SK-N-SH treated with all-trans-retinoic acid at 6 μM for 48 hours (cell line): ENCODE results near the gene AFTPH.

ENCODE experiments used
- ATAC-seq: fragments of 200-7000 bp; cut with Tn5 transposase; 3 replicates; pipeline ENCODE4 v1.9.1; 2020; ENCODE audit warnings: mild to moderate bottlenecking, moderate library complexity
- BACH2 ChIP-seq: fragments of 250-450 bp; sonication (Bioruptor Pico); IDR thresholded peaks from 2 replicates; pipeline ENCODE4 v1.9.0; 2021; ENCODE audit warnings: mild to moderate bottlenecking, borderline replicate concordance
- CREB5 ChIP-seq: fragments of 250-450 bp; sonication (Bioruptor Pico); IDR thresholded peaks from 2 replicates; pipeline ENCODE4 v1.5.1; 2020; ENCODE audit warnings: low read depth, mild to moderate bottlenecking, moderate library complexity
- CSDC2 ChIP-seq: fragments of 250-450 bp; sonication (Bioruptor Pico); IDR thresholded peaks from 2 replicates; pipeline ENCODE4 v1.5.0; 2020; ENCODE audit warnings: mild to moderate bottlenecking, moderate library complexity
- CSRNP3 ChIP-seq: fragments of 250-450 bp; sonication (Bioruptor Pico); IDR thresholded peaks from 2 replicates; pipeline ENCODE4 v1.5.1; 2021; ENCODE audit warnings: mild to moderate bottlenecking, moderate library complexity
- ESRRG ChIP-seq: fragments of 250-450 bp; sonication (Bioruptor Pico); IDR thresholded peaks from 2 replicates; pipeline ENCODE4 v1.6.1; 2021; ENCODE audit warnings: mild to moderate bottlenecking
- GLIS3 ChIP-seq: fragments of 250-450 bp; sonication (Bioruptor Pico); IDR thresholded peaks from 2 replicates; pipeline ENCODE4 v1.5.0; 2020; ENCODE audit warnings: mild to moderate bottlenecking, moderate library complexity
- ISL1 ChIP-seq: fragments of 250-450 bp; sonication (Bioruptor Pico); IDR thresholded peaks from 2 replicates; pipeline ENCODE4 v2.1.2; 2022; ENCODE audit warnings: mild to moderate bottlenecking, moderate library complexity
- OSR1 ChIP-seq: fragments of 250-450 bp; sonication (Bioruptor Pico); IDR thresholded peaks from 2 replicates; pipeline ENCODE4 v1.8.0; 2022; ENCODE audit warnings: moderate library complexity, mild to moderate bottlenecking, inconsistent platforms
- PPARA ChIP-seq: fragments of 250-450 bp; sonication (Bioruptor Pico); IDR thresholded peaks from 2 replicates; pipeline ENCODE4 v1.5.0; 2020; ENCODE audit warnings: mild to moderate bottlenecking, borderline replicate concordance
- RARB ChIP-seq: fragments of 250-450 bp; sonication (Bioruptor Pico); IDR thresholded peaks from 2 replicates; pipeline ENCODE4 v1.8.0; 2021; ENCODE audit warnings: mild to moderate bottlenecking, moderate library complexity
- SNAI2 ChIP-seq: fragments of 250-450 bp; sonication (Bioruptor Pico); IDR thresholded peaks from 2 replicates; pipeline ENCODE4 v1.5.0; 2020; ENCODE audit warnings: mild to moderate bottlenecking, moderate library complexity
- TCF4 ChIP-seq: fragments of 250-450 bp; sonication (Bioruptor Pico); IDR thresholded peaks from 2 replicates; pipeline ENCODE4 v1.8.0; 2021; ENCODE audit warnings: mild to moderate bottlenecking, moderate library complexity, borderline replicate concordance
- TOX ChIP-seq: fragments of 250-450 bp; sonication (Bioruptor Pico); IDR thresholded peaks from 2 replicates; pipeline ENCODE4 v1.8.0; 2021; ENCODE audit warnings: mild to moderate bottlenecking, moderate library complexity, borderline replicate concordance
- ZC3H10 ChIP-seq: fragments of 250-450 bp; sonication (Bioruptor Pico); IDR thresholded peaks from 2 replicates; pipeline ENCODE4 v1.5.1; 2021; ENCODE audit warnings: mild to moderate bottlenecking, moderate library complexity
- ZFP3 ChIP-seq: fragments of 250-450 bp; sonication (Bioruptor Pico); IDR thresholded peaks from 2 replicates; pipeline ENCODE4 v1.5.0; 2020; ENCODE audit warnings: mild to moderate bottlenecking, moderate library complexity
- ZFP30 ChIP-seq: fragments of 450-650 bp; formaldehyde crosslinking; IDR thresholded peaks from 2 replicates; pipeline ENCODE4 v1.5.0; 2022; ENCODE audit warnings: mild to moderate bottlenecking, moderate library complexity
- ZNF565 ChIP-seq: fragments of 450-650 bp; formaldehyde crosslinking; conservative IDR thresholded peaks from 2 replicates; pipeline ENCODE4 v1.5.0; 2020; ENCODE audit warnings: low read depth, mild to moderate bottlenecking, moderate library complexity
- ZNF70 ChIP-seq: fragments of 450-650 bp; formaldehyde crosslinking; IDR thresholded peaks from 2 replicates; pipeline ENCODE4 v1.5.0; 2020; ENCODE audit warnings: mild to moderate bottlenecking, moderate library complexity
- ZNF8 ChIP-seq: fragments of 450-650 bp; formaldehyde crosslinking; IDR thresholded peaks from 2 replicates; pipeline ENCODE4 v1.5.0; 2020; ENCODE audit warnings: mild to moderate bottlenecking, moderate library complexity
- TF ChIP-seq, protein P1 (sequence below): fragments of 250-450 bp; sonication (Bioruptor Pico); IDR thresholded peaks from 2 replicates; pipeline ENCODE4 v1.5.0; 2020; ENCODE audit warnings: mild to moderate bottlenecking, moderate library complexity
- TF ChIP-seq, protein P2 (sequence below): fragments of 250-450 bp; sonication (Bioruptor Pico); IDR thresholded peaks from 2 replicates; pipeline ENCODE4 v1.8.0; 2021; ENCODE audit warnings: low read depth, mild to moderate bottlenecking, moderate library complexity, borderline replicate concordance

AFTPH gene

DNA sequence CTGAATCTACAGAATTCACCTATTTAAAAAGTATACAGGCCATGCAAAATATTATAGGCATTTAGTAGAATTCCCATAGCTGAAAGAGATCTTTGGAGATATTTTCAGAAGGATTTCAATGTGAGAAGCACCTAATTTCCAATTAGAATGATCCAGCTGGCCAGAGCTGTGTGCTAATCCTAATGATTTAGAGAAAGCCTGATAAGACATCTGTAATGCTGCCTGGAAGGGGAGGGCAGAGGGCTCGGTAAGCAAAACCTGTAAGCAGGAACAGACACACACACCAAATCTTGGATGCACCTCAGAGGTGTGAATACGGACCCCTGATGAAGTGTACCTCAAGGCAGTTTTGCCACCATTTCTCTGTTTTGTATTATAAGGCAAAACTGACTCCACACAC, 115.6 kb downstream of the AFTPH start:
- ATAC-seq, result no peak
- TF ChIP-seq OSR1 (no peak), ZFP30 (CRISPR knock-in tag) (no peak), CREB5 (CRISPR knock-in tag) (no peak), CSDC2 (CRISPR knock-in tag) (no peak), ZNF565 (CRISPR knock-in tag) (no peak), ZFP3 (no peak), TCF4 (no peak), TOX (CRISPR knock-in tag) (no peak)
- TF ChIP-seq, protein P1, sequence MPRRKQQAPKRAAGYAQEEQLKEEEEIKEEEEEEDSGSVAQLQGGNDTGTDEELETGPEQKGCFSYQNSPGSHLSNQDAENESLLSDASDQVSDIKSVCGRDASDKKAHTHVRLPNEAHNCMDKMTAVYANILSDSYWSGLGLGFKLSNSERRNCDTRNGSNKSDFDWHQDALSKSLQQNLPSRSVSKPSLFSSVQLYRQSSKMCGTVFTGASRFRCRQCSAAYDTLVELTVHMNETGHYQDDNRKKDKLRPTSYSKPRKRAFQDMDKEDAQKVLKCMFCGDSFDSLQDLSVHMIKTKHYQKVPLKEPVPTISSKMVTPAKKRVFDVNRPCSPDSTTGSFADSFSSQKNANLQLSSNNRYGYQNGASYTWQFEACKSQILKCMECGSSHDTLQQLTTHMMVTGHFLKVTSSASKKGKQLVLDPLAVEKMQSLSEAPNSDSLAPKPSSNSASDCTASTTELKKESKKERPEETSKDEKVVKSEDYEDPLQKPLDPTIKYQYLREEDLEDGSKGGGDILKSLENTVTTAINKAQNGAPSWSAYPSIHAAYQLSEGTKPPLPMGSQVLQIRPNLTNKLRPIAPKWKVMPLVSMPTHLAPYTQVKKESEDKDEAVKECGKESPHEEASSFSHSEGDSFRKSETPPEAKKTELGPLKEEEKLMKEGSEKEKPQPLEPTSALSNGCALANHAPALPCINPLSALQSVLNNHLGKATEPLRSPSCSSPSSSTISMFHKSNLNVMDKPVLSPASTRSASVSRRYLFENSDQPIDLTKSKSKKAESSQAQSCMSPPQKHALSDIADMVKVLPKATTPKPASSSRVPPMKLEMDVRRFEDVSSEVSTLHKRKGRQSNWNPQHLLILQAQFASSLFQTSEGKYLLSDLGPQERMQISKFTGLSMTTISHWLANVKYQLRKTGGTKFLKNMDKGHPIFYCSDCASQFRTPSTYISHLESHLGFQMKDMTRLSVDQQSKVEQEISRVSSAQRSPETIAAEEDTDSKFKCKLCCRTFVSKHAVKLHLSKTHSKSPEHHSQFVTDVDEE (CRISPR knock-in tag), result no peak

DNA sequence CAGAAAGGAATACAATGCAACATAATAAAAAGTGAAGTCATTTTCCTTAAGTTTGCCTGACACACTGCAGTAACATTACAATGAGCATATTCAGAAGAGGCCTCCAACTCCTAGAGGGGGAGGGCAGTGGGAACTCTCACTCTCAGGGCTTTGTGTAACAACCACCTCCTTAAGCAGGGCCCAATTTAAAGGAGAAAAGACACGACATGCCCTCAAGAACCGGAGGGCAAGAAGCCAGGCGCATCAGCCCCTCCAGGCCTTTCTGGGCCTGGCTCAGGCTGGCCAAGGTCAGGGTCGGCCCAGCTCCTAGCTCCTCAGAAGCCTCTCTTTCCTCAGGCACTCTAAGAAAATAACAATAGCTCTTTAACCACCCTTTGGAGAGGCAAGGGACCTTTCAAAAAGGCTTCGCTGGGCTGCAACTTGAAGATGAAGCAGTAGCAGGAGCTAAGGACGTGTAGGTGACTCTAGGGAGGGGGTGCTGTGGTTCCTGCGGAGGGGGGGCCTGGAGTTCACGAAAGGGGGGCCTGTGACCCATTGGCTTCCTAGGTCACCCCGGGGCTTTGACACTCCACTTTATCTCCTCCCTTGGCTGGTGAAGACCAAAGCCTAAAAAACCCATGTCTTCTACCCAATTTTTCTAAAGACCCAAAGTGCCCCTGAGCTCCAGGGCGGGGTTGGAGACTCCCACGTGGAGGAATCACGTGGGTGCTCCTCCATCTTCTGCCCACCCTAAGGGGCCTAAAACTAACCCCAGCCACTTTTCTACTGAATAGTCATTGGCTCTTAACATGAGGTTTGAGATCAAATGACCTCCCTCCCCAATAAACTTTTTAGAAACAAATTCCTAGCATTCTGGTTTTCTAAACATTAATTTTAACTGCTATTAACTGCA, 116.3 kb downstream of the AFTPH start:
- ATAC-seq, result no peak
- TF ChIP-seq ZNF565 (CRISPR knock-in tag), result no peak
- TF ChIP-seq, protein P2, sequence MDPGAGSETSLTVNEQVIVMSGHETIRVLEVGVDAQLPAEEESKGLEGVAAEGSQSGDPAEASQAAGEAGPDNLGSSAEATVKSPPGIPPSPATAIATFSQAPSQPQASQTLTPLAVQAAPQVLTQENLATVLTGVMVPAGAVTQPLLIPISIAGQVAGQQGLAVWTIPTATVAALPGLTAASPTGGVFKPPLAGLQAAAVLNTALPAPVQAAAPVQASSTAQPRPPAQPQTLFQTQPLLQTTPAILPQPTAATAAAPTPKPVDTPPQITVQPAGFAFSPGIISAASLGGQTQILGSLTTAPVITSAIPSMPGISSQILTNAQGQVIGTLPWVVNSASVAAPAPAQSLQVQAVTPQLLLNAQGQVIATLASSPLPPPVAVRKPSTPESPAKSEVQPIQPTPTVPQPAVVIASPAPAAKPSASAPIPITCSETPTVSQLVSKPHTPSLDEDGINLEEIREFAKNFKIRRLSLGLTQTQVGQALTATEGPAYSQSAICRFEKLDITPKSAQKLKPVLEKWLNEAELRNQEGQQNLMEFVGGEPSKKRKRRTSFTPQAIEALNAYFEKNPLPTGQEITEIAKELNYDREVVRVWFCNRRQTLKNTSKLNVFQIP (CRISPR knock-in tag), result no peak
- TF ChIP-seq TOX (CRISPR knock-in tag), result no peak
- no peak for TF ChIP-seq ESRRG
- no peak for TF ChIP-seq CREB5 (CRISPR knock-in tag)
- TF ChIP-seq ZC3H10 (CRISPR knock-in tag), result no peak
- TF ChIP-seq ZNF70 (CRISPR knock-in tag), result no peak
- no peak for TF ChIP-seq ZFP3
- no peak for TF ChIP-seq ISL1 (CRISPR knock-in tag)
- no peak for TF ChIP-seq GLIS3
- TF ChIP-seq RARB (CRISPR knock-in tag), result no peak
- no peak for TF ChIP-seq SNAI2 (CRISPR knock-in tag)
- TF ChIP-seq CSRNP3, result no peak
- TF ChIP-seq ZNF8 (CRISPR knock-in tag), result no peak
- TF ChIP-seq, protein P1 (CRISPR knock-in tag), result no peak
- no peak for TF ChIP-seq PPARA (CRISPR knock-in tag)
- TF ChIP-seq BACH2, result no peak
- TF ChIP-seq, all 23 proteins: peak for 0
